Measurements from ENCODE around the gene BHLHA15.

Gene BHLHA15

GRCh38 chr7:98221611-98222532, 10.6 kb downstream of the BHLHA15 start:
- TF ChIP-seq POLR2AphosphoS5 (IDR thresholded peaks at IDR 0.05; ENCODE audit: low read depth, low read length) (no peak), TAF1 (IDR thresholded peaks at IDR 0.05; ENCODE audit: borderline replicate concordance, insufficient read depth, low read length) (no peak), SIN3A (IDR thresholded peaks at IDR 0.05; ENCODE audit: borderline replicate concordance, insufficient read depth, low read length) (no peak), FOXP2 (optimal IDR thresholded peaks at IDR 0.05; ENCODE audit: borderline replicate concordance, extremely low read depth, extremely low read length, insufficient read depth) (no peak)
- TF ChIP-seq, protein P1, sequence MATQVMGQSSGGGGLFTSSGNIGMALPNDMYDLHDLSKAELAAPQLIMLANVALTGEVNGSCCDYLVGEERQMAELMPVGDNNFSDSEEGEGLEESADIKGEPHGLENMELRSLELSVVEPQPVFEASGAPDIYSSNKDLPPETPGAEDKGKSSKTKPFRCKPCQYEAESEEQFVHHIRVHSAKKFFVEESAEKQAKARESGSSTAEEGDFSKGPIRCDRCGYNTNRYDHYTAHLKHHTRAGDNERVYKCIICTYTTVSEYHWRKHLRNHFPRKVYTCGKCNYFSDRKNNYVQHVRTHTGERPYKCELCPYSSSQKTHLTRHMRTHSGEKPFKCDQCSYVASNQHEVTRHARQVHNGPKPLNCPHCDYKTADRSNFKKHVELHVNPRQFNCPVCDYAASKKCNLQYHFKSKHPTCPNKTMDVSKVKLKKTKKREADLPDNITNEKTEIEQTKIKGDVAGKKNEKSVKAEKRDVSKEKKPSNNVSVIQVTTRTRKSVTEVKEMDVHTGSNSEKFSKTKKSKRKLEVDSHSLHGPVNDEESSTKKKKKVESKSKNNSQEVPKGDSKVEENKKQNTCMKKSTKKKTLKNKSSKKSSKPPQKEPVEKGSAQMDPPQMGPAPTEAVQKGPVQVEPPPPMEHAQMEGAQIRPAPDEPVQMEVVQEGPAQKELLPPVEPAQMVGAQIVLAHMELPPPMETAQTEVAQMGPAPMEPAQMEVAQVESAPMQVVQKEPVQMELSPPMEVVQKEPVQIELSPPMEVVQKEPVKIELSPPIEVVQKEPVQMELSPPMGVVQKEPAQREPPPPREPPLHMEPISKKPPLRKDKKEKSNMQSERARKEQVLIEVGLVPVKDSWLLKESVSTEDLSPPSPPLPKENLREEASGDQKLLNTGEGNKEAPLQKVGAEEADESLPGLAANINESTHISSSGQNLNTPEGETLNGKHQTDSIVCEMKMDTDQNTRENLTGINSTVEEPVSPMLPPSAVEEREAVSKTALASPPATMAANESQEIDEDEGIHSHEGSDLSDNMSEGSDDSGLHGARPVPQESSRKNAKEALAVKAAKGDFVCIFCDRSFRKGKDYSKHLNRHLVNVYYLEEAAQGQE (IDR thresholded peaks at IDR 0.05; ENCODE audit: insufficient read depth in 1 of 2, low read depth in 2 of 2, low read length in 2 of 2) = no peak

GRCh38 chr7:98222533-98223195, 11.4 kb downstream of the BHLHA15 start:
- TF ChIP-seq SIN3A (IDR thresholded peaks at IDR 0.05; ENCODE audit: borderline replicate concordance, insufficient read depth, low read length) (no peak), FOXP2 (optimal IDR thresholded peaks at IDR 0.05; ENCODE audit: borderline replicate concordance, extremely low read depth, extremely low read length, insufficient read depth) (no peak), TAF1 (IDR thresholded peaks at IDR 0.05; ENCODE audit: borderline replicate concordance, insufficient read depth, low read length) (no peak), POLR2AphosphoS5 (IDR thresholded peaks at IDR 0.05; ENCODE audit: low read depth, low read length) (no peak)
- TF ChIP-seq, protein P1 (IDR thresholded peaks at IDR 0.05; ENCODE audit: insufficient read depth in 1 of 2, low read depth in 2 of 2, low read length in 2 of 2) = no peak

- no peak for TF ChIP-seq FOXP2 (optimal IDR thresholded peaks at IDR 0.05; ENCODE audit: borderline replicate concordance, extremely low read depth, extremely low read length, insufficient read depth)
- TF ChIP-seq, protein P1 (IDR thresholded peaks at IDR 0.05; ENCODE audit: insufficient read depth in 1 of 2, low read depth in 2 of 2, low read length in 2 of 2) = no peak
- no peak for TF ChIP-seq TAF1 (IDR thresholded peaks at IDR 0.05; ENCODE audit: borderline replicate concordance, insufficient read depth, low read length)
- no peak for TF ChIP-seq SIN3A (IDR thresholded peaks at IDR 0.05; ENCODE audit: borderline replicate concordance, insufficient read depth, low read length)
- TF ChIP-seq POLR2AphosphoS5 (IDR thresholded peaks at IDR 0.05; ENCODE audit: low read depth, low read length) = no peak
Measured at GRCh38 chr7:98223351-98223897, 12.2 kb downstream of the BHLHA15 start.

DNA sequence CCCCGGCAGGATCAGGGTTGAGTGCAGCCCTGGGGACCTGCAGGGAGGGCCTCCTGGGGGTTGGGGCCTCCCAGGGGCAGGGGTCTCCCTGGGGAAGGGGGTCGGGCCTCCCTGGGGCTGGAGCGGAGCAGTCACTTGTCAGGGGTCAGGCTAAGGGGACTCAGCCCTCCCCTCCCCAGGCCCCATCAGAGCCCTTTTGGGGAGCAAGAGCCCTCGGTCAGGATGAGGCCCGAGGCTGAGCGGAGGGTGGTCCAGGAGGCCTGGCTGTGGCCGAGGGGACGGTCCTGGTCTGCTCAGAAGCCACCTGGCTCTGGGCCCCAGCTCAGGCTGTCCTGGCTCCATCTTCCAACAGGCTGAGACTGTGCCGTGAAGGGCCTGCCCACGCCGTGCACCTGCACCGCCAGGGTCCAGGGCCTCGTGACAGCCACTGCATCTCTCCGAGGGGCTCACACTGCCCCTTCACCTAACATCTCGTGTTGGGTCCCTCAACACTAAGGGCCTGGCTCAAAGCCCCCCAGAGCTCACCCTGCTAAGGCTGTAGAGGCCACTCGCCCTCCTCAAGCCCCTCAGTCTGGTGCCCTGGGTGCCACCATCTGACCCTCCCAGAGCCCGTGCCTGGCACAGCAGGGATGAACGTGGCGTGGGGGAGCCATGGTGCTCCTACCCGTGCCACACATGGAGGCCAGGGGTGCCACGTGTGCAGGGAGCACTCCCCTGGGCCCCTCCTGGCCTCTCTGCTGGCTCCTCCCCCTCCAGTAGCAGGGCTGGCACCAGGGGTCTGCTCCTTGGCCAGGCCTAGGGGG, 12.9 kb downstream of the BHLHA15 start:
- no peak for TF ChIP-seq FOXP2 (optimal IDR thresholded peaks at IDR 0.05; ENCODE audit: borderline replicate concordance, extremely low read depth, extremely low read length, insufficient read depth)
- no peak for TF ChIP-seq POLR2AphosphoS5 (IDR thresholded peaks at IDR 0.05; ENCODE audit: low read depth, low read length)

DNA sequence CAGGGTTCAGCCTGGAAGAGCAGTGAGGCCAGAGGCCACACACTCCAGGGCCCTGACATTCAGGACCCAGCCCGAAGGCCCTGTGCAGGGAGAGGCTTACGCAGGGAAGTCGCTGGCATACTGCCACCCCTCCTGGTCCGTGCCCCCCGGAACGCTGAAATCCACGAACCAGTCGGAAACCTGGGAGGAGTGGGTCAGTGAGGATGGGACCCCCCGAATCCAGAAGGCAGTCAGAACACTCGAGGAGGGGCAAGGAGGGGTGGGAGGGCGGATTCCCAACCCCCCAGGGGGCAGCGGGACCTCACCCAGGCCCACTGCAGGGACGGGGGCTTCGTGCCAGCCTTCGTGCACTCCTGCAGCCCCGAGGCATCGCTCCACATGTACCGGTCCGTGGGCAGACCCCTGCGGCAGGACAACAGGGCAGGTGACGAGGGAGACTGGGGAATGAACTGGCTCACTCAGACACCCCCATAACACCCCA, 13.5 kb downstream of the BHLHA15 start:
- TF ChIP-seq SIN3A (IDR thresholded peaks at IDR 0.05; ENCODE audit: borderline replicate concordance, insufficient read depth, low read length) = no peak
- TF ChIP-seq, protein P1 (IDR thresholded peaks at IDR 0.05; ENCODE audit: insufficient read depth in 1 of 2, low read depth in 2 of 2, low read length in 2 of 2) = no peak
- no peak for TF ChIP-seq POLR2AphosphoS5 (IDR thresholded peaks at IDR 0.05; ENCODE audit: low read depth, low read length)
- no peak for TF ChIP-seq TAF1 (IDR thresholded peaks at IDR 0.05; ENCODE audit: borderline replicate concordance, insufficient read depth, low read length)
- no peak for TF ChIP-seq FOXP2 (optimal IDR thresholded peaks at IDR 0.05; ENCODE audit: borderline replicate concordance, extremely low read depth, extremely low read length, insufficient read depth)
